ENCODE measurements around the gene GBP1.
"Not testable (repeated sequence)": the region's sequence is repeated elsewhere in the genome, so short reads cannot be mapped to it uniquely, and the experiment has no call there.

The GBP1 gene

GRCh38 chr1:89065079-89065868 is at the start of gene GBP1:
TSS of gene GBP1 (minus strand) at chr1:89065208. CDS start at chr1:89063234, 1,974 bp downstream.
- no peak for DNase-seq (ENCODE audit: low read depth)

GRCh38 chr1:89114662-89115061 is 49.7 kb upstream of the GBP1 start:
- no peak for DNase-seq (ENCODE audit: low read depth)

- no peak for DNase-seq (ENCODE audit: low read depth)
Observed at GRCh38 chr1:89112871-89113613, 48.0 kb upstream of the GBP1 start.

GRCh38 chr1:89104687-89105086 is 39.7 kb upstream of the GBP1 start:
- DNase-seq (ENCODE audit: low read depth), result no peak

GRCh38 chr1:89104147-89104546 is 39.1 kb upstream of the GBP1 start:
- DNase-seq (ENCODE audit: low read depth), result no peak

GRCh38 chr1:89102021-89102420 is 37.0 kb upstream of the GBP1 start:
- no peak for DNase-seq (ENCODE audit: low read depth)

- DNase-seq (ENCODE audit: low read depth), result no peak
Observed at GRCh38 chr1:89100412-89100811, 35.4 kb upstream of the GBP1 start.

GRCh38 chr1:89098857-89099256 is 33.8 kb upstream of the GBP1 start:
- no peak for DNase-seq (ENCODE audit: low read depth)

- DNase-seq (ENCODE audit: low read depth), result no peak
Observed at GRCh38 chr1:89095737-89096136, 30.7 kb upstream of the GBP1 start.

- DNase-seq (ENCODE audit: low read depth), result no peak
Observed at GRCh38 chr1:89089962-89090361, 25.0 kb upstream of the GBP1 start.

- no peak for DNase-seq (ENCODE audit: low read depth)
Observed at GRCh38 chr1:89088572-89088971, 23.6 kb upstream of the GBP1 start.

- no peak for DNase-seq (ENCODE audit: low read depth)
Observed at GRCh38 chr1:89087241-89087640, 22.2 kb upstream of the GBP1 start.

- DNase-seq (ENCODE audit: low read depth), result no peak
Observed at GRCh38 chr1:89085781-89086180, 20.8 kb upstream of the GBP1 start.

GRCh38 chr1:89081005-89081404 is 16.0 kb upstream of the GBP1 start:
- no peak for DNase-seq (ENCODE audit: low read depth)

- DNase-seq (ENCODE audit: low read depth), result not testable (repeated sequence)
Observed at GRCh38 chr1:89080068-89080467, 15.1 kb upstream of the GBP1 start.

- not testable (repeated sequence) for DNase-seq (ENCODE audit: low read depth)
Observed at GRCh38 chr1:89072466-89073065, 7.6 kb upstream of the GBP1 start.

- no peak for DNase-seq (ENCODE audit: low read depth)
Observed at GRCh38 chr1:89070509-89070908, 5.5 kb upstream of the GBP1 start.

- no peak for DNase-seq (ENCODE audit: low read depth)
Observed at GRCh38 chr1:89069951-89070350, 4.9 kb upstream of the GBP1 start.

GRCh38 chr1:89068291-89068690 is 3.3 kb upstream of the GBP1 start:
- no peak for DNase-seq (ENCODE audit: low read depth)

- DNase-seq (ENCODE audit: low read depth), result no peak
Observed at GRCh38 chr1:89064632-89065031, 376 bp downstream of the GBP1 start.

GRCh38 chr1:89063094-89063493 is 1.9 kb downstream of the GBP1 start:
- no peak for DNase-seq (ENCODE audit: low read depth)

- DNase-seq (ENCODE audit: low read depth), result no peak
Observed at GRCh38 chr1:89060091-89060490, 4.9 kb downstream of the GBP1 start.

- DNase-seq (ENCODE audit: low read depth), result no peak
Observed at GRCh38 chr1:89051955-89052312, 13.1 kb downstream of the GBP1 start.

All from activated T-cell treated with anti-CD3 and anti-CD28 coated beads for 48 hours (primary cell).